ENCODE results near the gene SPATA9. TPM values are rescaled to one million over a fixed set of nuclear protein-coding genes. Genes with fewer than 3 reads are reported as not detected.

SPATA9 gene
- total RNA-seq, 1 experiment from 2014 or later: not detected

DNA sequence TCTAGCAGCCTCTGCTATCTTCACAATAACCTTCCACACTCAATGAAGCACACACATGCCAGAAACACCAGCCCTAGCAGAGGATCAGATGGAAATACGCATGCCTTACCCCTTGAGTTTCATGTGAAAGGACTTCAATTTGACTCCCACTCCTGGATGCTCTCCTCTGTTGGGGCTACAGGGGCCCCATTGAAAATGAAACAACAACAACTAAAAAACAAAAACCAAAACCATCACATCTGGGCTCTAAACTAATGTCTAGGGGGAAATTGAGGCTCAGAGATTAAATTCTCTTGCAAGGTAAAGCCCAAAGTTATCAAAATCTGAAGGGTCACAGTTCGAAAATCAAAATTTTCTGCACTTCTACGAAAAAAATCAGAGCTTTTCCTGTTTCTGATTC, 44.2 kb downstream of the SPATA9 start:
- Histone ChIP-seq H2AK5ac (ENCODE audit: insufficient read length, low read length) (no peak overlapping the region), H3K23ac (ENCODE audit: insufficient read length, low read depth, low read length) (no peak overlapping the region), H2AFZ (ENCODE audit: low read length) (no peak overlapping the region), H2BK120ac (ENCODE audit: low read depth, low read length, poor library complexity, severe bottlenecking) (no peak overlapping the region), H4K8ac (replicated peaks; ENCODE audit: insufficient read length, low read depth, low read length) (no peak overlapping the region), H2BK15ac (ENCODE audit: low read depth, low read length) (no peak overlapping the region), H2BK12ac (ENCODE audit: insufficient read length, low read depth, low read length) (no peak overlapping the region), H3K18ac (ENCODE audit: insufficient read length, low read depth, low read length) (no peak overlapping the region), H4K20me1 (ENCODE audit: control insufficient read depth, insufficient read depth, insufficient read length) (no peaks in the 10 kb centered on the region), H3K4me2 (ENCODE audit: insufficient read depth, insufficient read length, low read length) (no peak overlapping the region), H3T11ph (ENCODE audit: low read length) (no peak overlapping the region), H3K23me2 (ENCODE audit: insufficient read length, low read depth, low read length, poor library complexity, severe bottlenecking) (no peaks in the 10 kb centered on the region), H3K27ac (ENCODE audit: insufficient read length, low read depth, low read length) (no peak overlapping the region), H4K91ac (ENCODE audit: insufficient read length, low read depth, low read length) (no peak overlapping the region), H3K4me1 (ENCODE audit: insufficient read depth, low read length) (no peaks in the 10 kb centered on the region), H3K14ac (ENCODE audit: insufficient read depth, low read length) (no peak overlapping the region), H3K9ac (ENCODE audit: extremely low read depth, insufficient read length, low read length) (no peak overlapping the region), H3K56ac (ENCODE audit: insufficient read length, low read depth, low read length) (no peak overlapping the region), H3K79me1 (ENCODE audit: insufficient read depth, low read depth, low read length, poor library complexity, severe bottlenecking) (no peaks in the 10 kb centered on the region), H2BK20ac (ENCODE audit: low read depth, low read length, poor library complexity, severe bottlenecking) (no peak overlapping the region), H3K9me3 (ENCODE audit: control insufficient read depth, low read depth, low read length) (no peaks in the 10 kb centered on the region), H3K27me3 (ENCODE audit: insufficient read depth, low read length) (no peaks in the 10 kb centered on the region), H3K79me2 (ENCODE audit: insufficient read depth, low read length) (no peaks in the 10 kb centered on the region), H3K4ac (ENCODE audit: low read depth, low read length) (no peak overlapping the region), H4K5ac (ENCODE audit: insufficient read length, low read depth, low read length) (no peak overlapping the region), H2BK5ac (ENCODE audit: insufficient read length, low read length) (no peak overlapping the region)
- Mint-ChIP-seq H3K36me3 (ENCODE audit: insufficient read depth in 1 of 3, low read depth in 3 of 3) (no peaks in the 10 kb centered on the region), H3K27me3 (ENCODE audit: low read depth) (peaks cover 2% of the 10 kb centered on the region), H3K9me3 (no peaks in the 10 kb centered on the region; a peak in 1 of 5 replicates), H3K4me1 (no peaks in the 10 kb centered on the region), H3K4me3 (no peak overlapping the region), H3K27ac (no peak overlapping the region)
- DNase-seq: no peak
- WGBS (ENCODE audit: extremely low coverage, insufficient read length, low lambda C conversion rate): no CpG with 5 or more reads among the region's 3 CpGs
- TF ChIP-seq, protein P1, sequence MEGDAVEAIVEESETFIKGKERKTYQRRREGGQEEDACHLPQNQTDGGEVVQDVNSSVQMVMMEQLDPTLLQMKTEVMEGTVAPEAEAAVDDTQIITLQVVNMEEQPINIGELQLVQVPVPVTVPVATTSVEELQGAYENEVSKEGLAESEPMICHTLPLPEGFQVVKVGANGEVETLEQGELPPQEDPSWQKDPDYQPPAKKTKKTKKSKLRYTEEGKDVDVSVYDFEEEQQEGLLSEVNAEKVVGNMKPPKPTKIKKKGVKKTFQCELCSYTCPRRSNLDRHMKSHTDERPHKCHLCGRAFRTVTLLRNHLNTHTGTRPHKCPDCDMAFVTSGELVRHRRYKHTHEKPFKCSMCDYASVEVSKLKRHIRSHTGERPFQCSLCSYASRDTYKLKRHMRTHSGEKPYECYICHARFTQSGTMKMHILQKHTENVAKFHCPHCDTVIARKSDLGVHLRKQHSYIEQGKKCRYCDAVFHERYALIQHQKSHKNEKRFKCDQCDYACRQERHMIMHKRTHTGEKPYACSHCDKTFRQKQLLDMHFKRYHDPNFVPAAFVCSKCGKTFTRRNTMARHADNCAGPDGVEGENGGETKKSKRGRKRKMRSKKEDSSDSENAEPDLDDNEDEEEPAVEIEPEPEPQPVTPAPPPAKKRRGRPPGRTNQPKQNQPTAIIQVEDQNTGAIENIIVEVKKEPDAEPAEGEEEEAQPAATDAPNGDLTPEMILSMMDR (conservative IDR thresholded peaks at IDR 0.05): no peak

All from H9 (cell line).